Activated naive CD8-positive, alpha-beta T cell treated with anti-CD3 and anti-CD28 coated beads, Interleukin-2, amount 10 ng/mL, durations not matched to agents 7 days and 5 days (primary cell): ENCODE results near the gene TTC9C. TPM values are rescaled to one million over a fixed set of nuclear protein-coding genes. Genes with fewer than 3 reads are reported as not detected.
"Not testable (repeated sequence)": the region's sequence is repeated elsewhere in the genome, so short reads cannot be mapped to it uniquely, and the experiment has no call there.

ENCODE experiments used
- ATAC-seq: fragments of 150-1000 bp; cut with Tn5 transposase; one replicate; pipeline ENCODE4 v1.10.0; 2021; ENCODE audit warnings: low read depth, moderate library complexity
- POLR2A ChIA-PET: fragments of 350-600 bp; sonication (Branson Sonifier 250); formaldehyde crosslinking; loops from one replicate; lab custom pipeline; 2021; ENCODE audit warnings: antibody characterized with exemption; lab: Charles Lee
- DNase-seq: peaks from one replicate; pipeline ENCODE4 v3.0.0; 2021
- H3K27ac Mint-ChIP-seq: one replicate; pipeline ENCODE4 v1.8.0; 2022; ENCODE audit warnings: mild to moderate bottlenecking, mixed read lengths
- H3K27me3 Mint-ChIP-seq: one replicate; pipeline ENCODE4 v1.8.0; 2022; ENCODE audit warnings: mild to moderate bottlenecking, moderate library complexity, mixed read lengths
- H3K36me3 Mint-ChIP-seq: one replicate; pipeline ENCODE4 v1.8.0; 2021; ENCODE audit warnings: mild to moderate bottlenecking, mixed read lengths
- H3K4me1 Mint-ChIP-seq: one replicate; pipeline ENCODE4 v1.8.0; 2021; ENCODE audit warnings: mixed read lengths
- H3K4me3 Mint-ChIP-seq: one replicate; pipeline ENCODE4 v1.8.0; 2022; ENCODE audit warnings: mild to moderate bottlenecking, moderate library complexity, mixed read lengths
- H3K9me3 Mint-ChIP-seq: one replicate; pipeline ENCODE4 v1.8.0; 2021; ENCODE audit warnings: mixed read lengths
- total RNA-seq, 2 experiments: library from RNA; stranded (reverse); gene quantifications; one replicate each; pipeline ENCODE4 v1.2.3, GENCODE V29; 2021

Gene TTC9C
- total RNA-seq: 10 to 100 TPM; 49.5 to 56.4 TPM

GRCh38 chr11:62728171-62728988 is at the start of gene TTC9C:
TTC9C (plus strand) TSS chr11:62728486; CDS start chr11:62728849, 363 bp downstream.
- peaks cover 39% of the 10 kb centered on the region for H3K4me1 Mint-ChIP-seq
- H3K36me3 Mint-ChIP-seq: peaks cover 30% of the 10 kb centered on the region
- DNase-seq (peak; percentile 79), ATAC-seq (peak; percentile 13)
- no peaks in the 10 kb centered on the region for H3K9me3 Mint-ChIP-seq
- peak within 1 kb of the TSS; percentile 100 for H3K4me3 Mint-ChIP-seq
- H3K27me3 Mint-ChIP-seq: no peaks in the 10 kb centered on the region
- POLR2A ChIA-PET: interaction anchor here (0.5 to 8.3 kb wide), 29 partner anchors 9 to 575 kb away, joined by 3 to 107 read pairs (median 9); partner anchors contain the start of genes B3GAT3, BSCL2, C11orf98 and CSKMT
- peak within 1 kb of the TSS; percentile 98 for H3K27ac Mint-ChIP-seq

GRCh38 chr11:62678770-62679696 is 49.3 kb upstream of the TTC9C start, which contains the start of gene UBXN1:
UBXN1 (minus strand) TSS chr11:62679073; CDS start chr11:62678923, 150 bp downstream.
- POLR2A ChIA-PET: interaction anchor here (0.6 to 2.8 kb wide), 11 partner anchors 12 to 202 kb away, joined by 3 to 13 read pairs (median 4); partner anchors contain the start of genes C11orf98, CSKMT, HNRNPUL2 and SLC3A2
- H3K4me1 Mint-ChIP-seq: peaks cover 20% of the 10 kb centered on the region
- H3K36me3 Mint-ChIP-seq: peaks cover 10% of the 10 kb centered on the region
- peak within 1 kb of the TSS; percentile 88 for H3K27ac Mint-ChIP-seq
- peak; percentile 82 for DNase-seq
- peak within 1 kb of the TSS; percentile 85 for H3K4me3 Mint-ChIP-seq
- H3K9me3 Mint-ChIP-seq: no peaks in the 10 kb centered on the region
- peak; percentile 79 for ATAC-seq
- no peaks in the 10 kb centered on the region for H3K27me3 Mint-ChIP-seq

DNA sequence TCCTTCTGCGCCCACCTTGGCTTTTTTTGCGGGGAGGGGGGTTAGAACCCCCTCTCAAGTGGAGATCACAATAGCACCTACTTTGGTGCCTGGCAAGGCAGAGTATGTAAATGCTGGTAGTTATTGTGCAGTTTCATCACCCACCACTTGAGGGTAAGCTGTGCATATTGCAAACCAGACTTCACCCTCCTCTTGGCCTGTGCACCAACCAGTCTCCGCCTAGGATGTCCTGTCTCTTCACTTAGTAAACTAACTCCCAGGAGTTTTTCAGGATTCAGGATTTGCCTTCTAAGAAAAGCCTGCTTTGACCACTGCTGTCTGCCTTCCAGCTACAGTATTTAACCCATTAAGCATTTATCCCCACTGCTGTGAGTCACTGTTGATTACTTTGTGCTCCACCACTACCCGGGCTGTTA is 47.5 kb upstream of the TTC9C start:
- H3K4me1 Mint-ChIP-seq: peaks cover 17% of the 10 kb centered on the region
- POLR2A ChIA-PET: interaction anchor here (0.6 to 2.8 kb wide), 15 partner anchors 9 to 200 kb away, joined by 3 to 17 read pairs (median 5); partner anchors contain the start of genes C11orf98, CSKMT, EEF1G and GANAB

GRCh38 chr11:62682518-62682917 is 45.8 kb upstream of the TTC9C start:
- POLR2A ChIA-PET: no interaction called here
- ATAC-seq (no peak), DNase-seq (no peak)
- Mint-ChIP-seq H3K27ac (no peak overlapping the region), H3K4me3 (no peak overlapping the region), H3K4me1 (peaks cover 11% of the 10 kb centered on the region), H3K9me3 (no peaks in the 10 kb centered on the region), H3K36me3 (peaks cover 5% of the 10 kb centered on the region), H3K27me3 (peaks cover 6% of the 10 kb centered on the region)

More for the DNA sequence above, 47.5 kb upstream of the TTC9C start:
- ATAC-seq: peak; percentile 86
- H3K27me3 Mint-ChIP-seq: no peaks in the 10 kb centered on the region
- peak overlapping the region; percentile 71 for H3K27ac Mint-ChIP-seq
- peaks cover 8% of the 10 kb centered on the region for H3K36me3 Mint-ChIP-seq
- no peaks in the 10 kb centered on the region for H3K9me3 Mint-ChIP-seq
- DNase-seq: no peak
- peak overlapping the region; percentile 35 for H3K4me3 Mint-ChIP-seq

DNA sequence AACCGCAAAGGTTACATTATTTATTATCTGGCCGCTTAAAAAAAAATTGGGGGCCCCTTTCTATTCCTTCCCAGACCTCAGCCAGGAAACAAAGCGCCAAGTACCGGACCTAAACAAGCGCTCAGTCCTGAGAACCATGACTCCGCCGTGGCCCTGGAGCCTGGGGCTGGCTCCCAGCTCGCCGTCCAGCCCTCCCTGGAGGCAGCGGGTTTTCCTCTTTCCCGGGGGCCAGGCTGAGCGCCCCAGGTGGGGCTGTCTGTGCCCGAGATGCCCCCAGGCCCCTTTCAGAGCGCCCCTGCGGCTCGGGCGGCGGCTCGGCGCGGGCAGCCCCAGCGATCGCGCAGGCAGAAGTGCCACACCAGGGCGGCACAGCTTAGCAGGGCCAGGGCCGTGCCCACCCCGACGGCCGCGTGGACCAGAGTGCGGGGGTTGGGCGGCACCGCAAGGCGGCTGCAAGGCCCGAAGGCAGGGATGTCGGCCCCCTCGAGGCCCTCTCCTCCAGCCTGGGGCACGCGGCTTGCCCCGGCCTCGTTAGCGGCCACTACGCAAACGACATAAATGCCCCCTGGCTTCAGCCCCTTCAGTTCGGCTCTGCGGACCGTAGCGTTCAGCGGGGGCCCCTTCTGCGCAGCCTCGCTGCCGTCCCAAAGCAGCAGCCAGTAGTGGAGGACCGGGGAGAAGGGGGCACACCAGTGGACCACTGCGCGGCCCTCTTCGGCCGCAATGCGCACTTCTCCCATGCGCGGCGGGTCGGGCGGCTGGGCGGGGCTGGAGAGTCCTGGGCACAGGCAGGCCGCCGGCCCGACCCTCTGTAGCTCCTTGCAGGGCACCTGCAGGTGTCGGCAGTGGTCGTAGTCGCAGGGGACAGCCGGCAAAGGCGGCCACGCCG is 40.5 kb upstream of the TTC9C start:
- Mint-ChIP-seq H3K36me3 (peaks cover 8% of the 10 kb centered on the region), H3K27me3 (peaks cover 10% of the 10 kb centered on the region), H3K9me3 (no peaks in the 10 kb centered on the region), H3K4me1 (no peaks in the 10 kb centered on the region), H3K4me3 (no peak overlapping the region), H3K27ac (no peak overlapping the region)
- ATAC-seq (no peak), DNase-seq (no peak)
- POLR2A ChIA-PET: interaction anchor here (1.6 kb wide), 1 partner anchor 95 kb away, joined by 4 read pairs; no protein-coding TSS in a partner anchor

- Mint-ChIP-seq H3K27ac (no peak overlapping the region), H3K4me3 (no peak overlapping the region), H3K9me3 (no peaks in the 10 kb centered on the region), H3K36me3 (peaks cover 10% of the 10 kb centered on the region), H3K4me1 (no peaks in the 10 kb centered on the region), H3K27me3 (peaks cover 10% of the 10 kb centered on the region)
- DNase-seq: no peak
- no peak for ATAC-seq
- POLR2A ChIA-PET: interaction anchor here (0.5 to 1.6 kb wide), 4 partner anchors 16 to 96 kb away, joined by 4 to 7 read pairs (median 4); partner anchors contain the start of genes LBHD1 and UQCC3
Observed at GRCh38 chr11:62688491-62688890, 39.8 kb upstream of the TTC9C start.

- POLR2A ChIA-PET: interaction anchor here (0.5 to 1.6 kb wide), 8 partner anchors 14 to 110 kb away, joined by 3 to 7 read pairs (median 4); partner anchors contain the start of genes LBHD1, MTA2 and UQCC3
- peak within 1 kb of the TSS; percentile 28 for H3K27ac Mint-ChIP-seq
- H3K36me3 Mint-ChIP-seq: peaks cover 10% of the 10 kb centered on the region
- no peaks in the 10 kb centered on the region for H3K9me3 Mint-ChIP-seq
- H3K4me3 Mint-ChIP-seq: no peak within 1 kb of the TSS
- peaks cover under 1% of the 10 kb centered on the region for H3K4me1 Mint-ChIP-seq
- DNase-seq: no peak
- ATAC-seq: no peak
- H3K27me3 Mint-ChIP-seq: peaks cover 10% of the 10 kb centered on the region
Observed at GRCh38 chr11:62689421-62690183, 38.7 kb upstream of the TTC9C start, which contains the start of gene LRRN4CL. LRRN4CL (minus strand) TSS chr11:62689530; CDS start chr11:62688508, 1,022 bp downstream.

DNA sequence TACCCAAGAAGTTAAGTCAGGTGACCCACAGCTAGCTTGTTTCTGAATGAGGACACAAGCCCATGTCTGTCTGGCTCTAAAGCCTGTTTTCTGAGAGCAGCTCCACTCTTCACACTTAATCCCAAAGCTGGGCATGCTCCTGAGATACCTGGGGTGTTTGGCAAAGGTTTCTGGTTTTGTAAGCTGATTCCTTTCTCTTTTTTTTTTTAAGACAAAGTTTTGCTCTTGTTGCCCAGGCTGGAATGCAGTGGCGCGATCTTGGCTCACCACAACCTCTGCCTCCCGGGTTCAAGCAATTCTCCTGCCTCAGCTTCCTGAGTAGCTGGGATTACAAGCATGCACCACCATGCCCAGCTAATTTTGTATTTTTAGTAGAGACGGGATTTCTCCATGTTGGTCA is 34.7 kb upstream of the TTC9C start:
- H3K4me1 Mint-ChIP-seq, DNase-seq, H3K27me3 Mint-ChIP-seq, H3K4me3 Mint-ChIP-seq, H3K27ac Mint-ChIP-seq, H3K9me3 Mint-ChIP-seq, ATAC-seq: not testable (repeated sequence)
- H3K36me3 Mint-ChIP-seq: peaks cover 10% of the 10 kb centered on the region
- POLR2A ChIA-PET: interaction anchor here (1.0 to 1.8 kb wide), 6 partner anchors 10 to 102 kb away, joined by 3 to 11 read pairs (median 4); partner anchors contain the start of genes C11orf98, CSKMT, LBHD1 and TUT1

GRCh38 chr11:62694455-62695167 is 33.7 kb upstream of the TTC9C start:
- POLR2A ChIA-PET: interaction anchor here (0.7 to 1.8 kb wide), 10 partner anchors 11 to 168 kb away, joined by 3 to 11 read pairs (median 3); partner anchors contain the start of genes C11orf98, CSKMT, INTS5 and LBHD1

DNA sequence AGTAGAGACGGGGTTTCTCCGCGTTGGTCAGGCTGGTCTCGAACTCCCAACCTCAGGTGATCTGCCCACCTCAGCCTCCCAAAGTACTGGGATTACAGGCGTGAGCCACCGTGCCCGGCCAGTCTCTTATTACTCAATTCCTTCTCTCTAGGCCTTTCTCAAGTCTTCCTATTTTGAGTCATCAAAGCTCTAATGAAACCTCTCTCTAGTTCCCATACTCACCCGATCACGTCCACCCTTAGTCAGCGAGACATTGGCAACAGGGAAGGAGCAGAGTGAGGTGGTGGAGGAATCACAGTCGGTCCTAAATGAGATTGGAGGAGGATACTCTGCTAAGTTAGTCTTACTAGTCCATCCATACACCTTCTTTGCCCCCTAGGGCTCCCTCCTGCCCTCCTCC is 26.0 kb upstream of the TTC9C start:
- no peak overlapping the region for H3K4me3 Mint-ChIP-seq
- H3K4me1 Mint-ChIP-seq: peaks cover 15% of the 10 kb centered on the region
- H3K36me3 Mint-ChIP-seq: peaks cover 12% of the 10 kb centered on the region
- POLR2A ChIA-PET: interaction anchor here (1.1 to 1.8 kb wide), 2 partner anchors 80 to 139 kb away, joined by 3 to 4 read pairs; no protein-coding TSS in a partner anchor
- no peaks in the 10 kb centered on the region for H3K9me3 Mint-ChIP-seq
- no peak for ATAC-seq
- H3K27ac Mint-ChIP-seq: no peak overlapping the region
- no peaks in the 10 kb centered on the region for H3K27me3 Mint-ChIP-seq
- no peak for DNase-seq

More at GRCh38 chr11:62694455-62695167, 33.7 kb upstream of the TTC9C start:
- no peak overlapping the region for H3K4me3 Mint-ChIP-seq
- H3K4me1 Mint-ChIP-seq: peaks cover 5% of the 10 kb centered on the region
- H3K9me3 Mint-ChIP-seq: no peaks in the 10 kb centered on the region
- peak overlapping the region; percentile 52 for H3K27ac Mint-ChIP-seq
- DNase-seq: peak; percentile 68
- peak; percentile 86 for ATAC-seq
- H3K27me3 Mint-ChIP-seq: no peaks in the 10 kb centered on the region
- H3K36me3 Mint-ChIP-seq: peaks cover 10% of the 10 kb centered on the region
